T follicular helper cell (primary cell): ENCODE data around the gene COL20A1.
"Not testable (repeated sequence)": the region's sequence is repeated elsewhere in the genome, so short reads cannot be mapped to it uniquely, and the experiment has no call there.

Source experiments
- DNase-seq: peaks from one replicate; pipeline ENCODE4 v3.0.0-alpha.2; 2020; ENCODE audit warnings: low read depth

The COL20A1 gene

DNA sequence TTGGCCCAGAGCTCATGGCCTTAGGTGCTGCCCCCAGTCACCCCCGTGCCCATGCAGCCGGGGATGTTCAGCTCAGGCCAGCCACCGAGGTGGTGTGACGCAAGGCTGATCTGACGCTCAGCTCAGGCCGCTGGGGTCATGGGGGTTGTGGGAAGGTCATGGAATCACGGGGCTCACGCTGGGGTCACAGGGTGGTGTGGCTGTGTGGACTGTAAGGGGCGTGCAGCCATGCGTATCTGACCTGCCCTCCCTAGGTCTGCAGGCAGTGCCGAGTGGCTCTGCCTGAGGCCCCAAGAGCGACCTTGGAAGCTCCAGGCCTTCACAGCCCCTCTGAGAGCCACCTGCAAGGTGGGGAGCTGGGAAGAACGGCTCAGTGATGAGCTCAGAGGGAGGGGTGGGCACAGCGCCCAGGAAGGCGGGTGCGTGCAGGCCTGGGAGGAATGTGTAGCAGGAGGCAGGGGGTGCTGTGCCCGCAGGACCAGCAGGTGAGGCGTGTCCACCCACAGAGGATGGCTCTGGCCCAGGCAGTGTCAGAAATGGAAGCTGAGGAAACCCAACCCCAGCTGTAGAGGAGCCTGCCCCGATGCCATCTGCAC is 40.4 kb downstream of the COL20A1 start:
- no peak for DNase-seq

DNA sequence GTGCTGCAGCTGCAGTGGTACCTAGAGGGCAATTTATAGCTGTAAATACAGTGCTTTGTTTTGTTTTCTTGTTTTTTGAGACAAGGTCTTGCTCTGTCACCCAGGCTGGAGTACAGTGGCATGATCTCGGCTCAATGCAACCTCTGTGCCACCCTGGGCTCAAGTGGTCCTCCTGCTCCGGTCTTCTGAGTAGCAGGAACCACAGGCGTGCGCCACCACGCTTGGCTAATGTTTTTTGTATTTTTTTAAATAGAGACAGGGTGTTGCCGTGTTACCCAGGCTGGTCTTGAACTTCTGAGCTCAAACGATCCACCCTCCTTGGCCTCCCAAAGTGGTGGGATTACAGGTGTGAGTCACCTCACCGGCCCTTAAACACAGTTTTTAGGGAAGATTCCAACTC is 41.4 kb downstream of the COL20A1 start:
- no peak for DNase-seq

DNA sequence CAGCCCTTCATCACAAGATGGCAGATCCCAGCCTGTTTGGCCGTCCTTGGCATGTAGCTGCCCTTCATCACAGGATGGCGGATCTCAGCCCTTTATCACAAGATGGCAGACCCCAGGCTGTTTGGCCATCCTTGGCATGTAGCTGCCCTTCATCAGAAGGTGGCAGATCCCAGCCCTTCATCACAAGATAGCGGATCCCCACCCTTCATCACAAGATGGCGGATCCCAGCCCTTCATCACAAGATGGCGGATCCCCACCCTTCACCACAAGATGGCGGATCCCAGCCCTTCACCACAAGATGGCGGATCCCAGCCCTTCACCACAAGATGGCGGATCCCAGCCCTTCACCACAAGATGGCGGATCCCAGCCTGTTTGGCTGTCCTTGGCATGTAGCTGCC is 42.1 kb downstream of the COL20A1 start:
- DNase-seq = not testable (repeated sequence)

- DNase-seq = no peak
These were observed 42.7 kb downstream of the COL20A1 start for GRCh38 chr20:63335711-63336110.

DNA sequence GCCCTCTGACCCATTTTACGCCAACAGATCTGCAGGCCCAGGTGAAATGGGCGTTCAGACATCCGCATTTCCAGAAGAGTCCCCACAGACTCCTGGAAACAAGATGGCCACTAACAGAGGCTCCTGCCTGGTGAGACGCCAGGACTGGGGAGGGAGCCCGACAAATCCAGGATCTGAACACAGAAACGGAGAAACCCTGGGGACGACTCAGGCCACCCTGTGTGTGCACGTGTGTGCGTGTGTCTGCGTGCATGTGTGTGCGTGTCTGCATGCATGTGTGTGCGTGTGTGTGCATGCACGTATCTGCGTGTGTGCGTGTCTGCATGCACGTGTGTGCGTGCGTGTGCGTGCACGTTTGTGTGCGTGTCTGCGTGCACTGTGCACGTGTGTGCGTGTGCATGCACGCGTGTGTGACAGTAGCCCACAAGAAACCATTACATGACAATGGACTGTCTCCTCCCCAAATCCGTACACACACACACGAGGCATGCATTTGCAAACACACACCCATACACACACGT is 43.3 kb downstream of the COL20A1 start:
- DNase-seq = no peak

- DNase-seq = no peak
These were observed 44.9 kb downstream of the COL20A1 start for GRCh38 chr20:63337786-63338420.

GRCh38 chr20:63339154-63340094 is 46.4 kb downstream of the COL20A1 start:
- not testable (repeated sequence) for DNase-seq

DNA sequence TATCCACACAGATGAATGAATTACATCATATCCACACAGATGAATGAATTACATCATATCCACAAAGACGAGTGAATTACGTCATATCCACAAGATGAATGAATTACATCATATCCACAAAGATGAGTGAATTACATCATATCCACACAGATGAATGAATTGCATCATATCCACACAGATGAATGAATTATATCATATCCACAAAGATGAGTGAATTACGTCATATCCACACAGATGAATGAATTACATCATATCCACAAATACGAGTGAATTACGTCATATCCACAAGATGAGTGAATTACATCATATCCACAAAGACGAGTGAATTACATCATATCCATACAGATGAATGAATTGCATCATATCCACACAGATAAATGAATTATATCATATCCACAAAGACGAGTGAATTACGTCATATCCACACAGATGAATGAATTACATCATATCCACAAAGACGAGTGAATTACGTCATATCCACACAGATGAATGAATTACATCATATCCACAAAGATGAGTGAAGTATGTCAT is 47.2 kb downstream of the COL20A1 start:
- DNase-seq = not testable (repeated sequence)

DNA sequence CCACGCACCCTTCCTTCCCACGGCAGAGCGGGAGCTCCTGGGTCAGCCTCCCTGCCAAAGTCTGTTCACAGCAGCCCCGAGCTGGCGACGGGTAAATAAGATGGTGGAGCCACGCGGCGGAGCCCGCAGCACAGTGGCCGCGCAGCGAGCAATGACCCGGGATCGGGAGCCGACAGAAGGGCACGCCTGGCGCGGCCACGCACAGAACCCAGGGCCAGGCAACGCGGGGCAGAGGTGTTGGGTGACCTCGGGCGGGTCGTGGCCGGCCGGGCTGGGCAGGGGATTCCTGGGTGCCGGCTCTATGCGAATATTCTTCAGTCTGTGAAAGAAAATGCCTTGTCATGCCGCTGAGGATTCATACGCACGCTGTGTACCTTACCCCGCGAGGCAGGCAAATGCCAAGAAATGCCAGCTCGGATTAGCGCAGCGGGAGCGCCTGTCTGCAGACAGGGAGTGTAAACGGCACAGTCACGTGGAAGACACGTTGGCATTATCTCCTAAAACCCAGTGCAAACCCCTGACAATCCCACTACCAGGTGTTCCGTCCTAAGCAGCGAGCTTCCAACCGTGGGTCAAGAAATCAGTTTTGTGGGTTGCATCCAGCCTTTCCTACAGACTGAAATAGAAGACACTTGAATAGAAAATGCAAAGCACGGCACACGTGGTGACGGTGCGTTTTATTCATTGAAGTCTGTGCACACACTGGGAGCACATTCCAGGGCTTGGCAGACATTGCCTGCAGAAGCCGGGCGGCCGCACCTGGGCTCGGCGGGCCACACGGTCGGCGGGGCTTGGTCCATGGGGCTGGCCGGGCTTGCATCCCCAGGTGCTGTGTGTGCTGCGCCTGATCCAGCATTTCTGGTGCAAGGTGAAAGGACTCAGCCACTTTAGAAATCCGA is 49.8 kb downstream of the COL20A1 start:
- no peak for DNase-seq

- no peak for DNase-seq
These were observed 50.8 kb downstream of the COL20A1 start for GRCh38 chr20:63343460-63344445.

- no peak for DNase-seq
These were observed 51.8 kb downstream of the COL20A1 start for GRCh38 chr20:63344616-63345327.

DNA sequence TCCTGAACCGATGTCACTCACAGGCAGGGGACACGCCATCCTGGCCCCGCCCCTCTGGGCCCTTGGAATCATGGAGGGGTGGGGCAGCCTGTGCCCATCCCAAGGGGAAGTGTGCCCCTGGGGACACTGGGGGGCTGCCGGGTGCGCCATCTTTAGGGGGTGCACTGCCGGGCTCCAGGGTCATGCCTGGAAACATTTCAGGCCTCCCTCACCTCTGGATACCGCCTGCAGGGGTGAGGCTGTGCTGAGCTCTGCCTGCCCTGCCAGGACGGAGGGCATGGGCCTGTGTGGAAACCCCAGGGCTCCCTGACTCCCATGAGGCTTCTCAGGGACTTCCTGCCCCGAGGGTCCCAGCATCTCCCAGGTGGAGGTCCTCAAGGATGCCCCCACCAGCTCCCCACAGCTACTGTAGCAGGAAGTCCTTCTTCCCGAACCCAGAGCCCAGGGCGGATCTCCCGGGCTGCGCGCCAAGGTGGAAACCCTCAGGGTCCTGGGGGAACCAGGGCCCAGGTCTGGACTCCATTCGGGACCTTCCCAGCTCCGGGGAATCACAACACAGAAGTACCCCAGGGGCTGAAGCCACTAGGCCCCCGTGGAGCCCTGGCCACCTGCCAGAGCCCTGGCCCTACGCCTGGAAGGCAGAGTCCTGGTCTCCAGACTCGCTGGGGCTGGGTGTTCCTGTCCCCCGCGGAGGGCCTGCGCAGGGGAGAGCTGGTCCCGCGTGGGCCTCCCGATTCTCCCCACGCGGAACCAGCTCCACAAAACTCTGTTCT is 52.5 kb downstream of the COL20A1 start:
- no peak for DNase-seq

- no peak for DNase-seq
These were observed 53.4 kb downstream of the COL20A1 start for GRCh38 chr20:63346131-63347080.

GRCh38 chr20:63347081-63347741 is 54.2 kb downstream of the COL20A1 start:
- no peak for DNase-seq

DNA sequence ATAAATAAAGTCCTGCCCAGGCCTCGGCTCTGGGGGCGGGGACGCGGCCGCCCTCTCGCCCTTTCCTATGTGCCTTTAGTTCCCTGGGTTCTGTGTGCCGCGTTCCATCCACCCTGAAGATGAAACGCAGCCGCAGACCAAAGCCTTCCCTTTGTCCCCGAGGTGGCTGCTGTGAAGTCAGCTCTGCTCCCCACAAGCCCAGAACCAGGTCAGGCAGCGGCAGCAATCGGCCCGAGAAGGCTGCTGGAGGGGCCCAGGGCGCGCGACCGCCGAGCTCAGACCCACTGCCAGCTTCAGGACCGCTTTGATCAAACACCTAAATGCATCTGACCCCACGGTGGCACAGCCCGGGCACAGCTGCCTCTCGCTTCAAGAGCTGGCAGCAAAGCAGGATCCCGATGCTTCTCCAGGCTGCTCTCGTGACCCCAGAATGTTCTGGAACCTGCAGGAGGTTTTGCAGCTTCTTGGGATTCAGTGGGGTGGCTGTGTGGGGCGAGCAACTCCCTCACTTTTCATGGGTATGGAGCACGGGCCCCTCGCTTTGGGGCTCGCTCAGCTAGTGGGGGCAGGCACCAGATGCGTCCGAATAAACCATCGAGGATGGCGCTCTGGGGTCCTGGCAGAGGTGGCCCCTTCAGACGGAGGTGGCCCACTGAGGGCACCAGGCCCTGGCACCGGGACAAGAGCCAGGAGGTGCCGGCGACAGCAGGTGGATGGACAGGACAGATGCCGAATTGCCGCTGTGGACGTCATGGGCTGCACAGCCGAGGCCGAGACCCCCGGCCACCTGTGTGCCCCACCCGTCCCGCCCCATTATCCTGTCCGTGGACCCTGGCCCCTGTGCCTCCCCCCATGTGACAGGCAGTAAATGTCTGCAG is 55.2 kb downstream of the COL20A1 start:
- DNase-seq = no peak
